ENCODE results near the gene SACS.

DNA sequence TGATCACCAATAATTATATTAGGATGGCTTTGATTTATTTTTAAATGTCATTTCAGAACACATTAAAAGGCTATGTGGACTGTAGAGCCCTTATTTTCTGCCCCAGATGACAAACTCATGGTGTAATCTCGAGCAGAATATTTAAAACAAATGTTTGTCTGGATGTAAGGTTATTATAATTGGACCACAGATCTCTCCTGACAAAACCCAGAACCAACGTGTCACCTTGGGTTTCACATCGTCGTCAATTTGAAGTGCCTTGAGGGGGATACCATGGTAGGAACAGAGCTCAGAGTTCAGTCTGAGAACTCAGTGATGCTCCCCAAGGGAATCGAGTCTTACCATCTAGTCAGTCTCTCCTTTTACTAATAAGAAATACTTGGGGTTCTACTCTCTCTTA is 2.8 kb downstream of the SACS start:
- TF ChIP-seq CTCF (IDR thresholded peaks at IDR 0.05; ENCODE audit: low read depth, low read length, poor library complexity, severe bottlenecking) (no peak), EZH2phosphoT487 (IDR thresholded peaks at IDR 0.05; ENCODE audit: borderline replicate concordance, low read length) (no peak)
